Heart left ventricle (tissue), 13 donors: Measurements from ENCODE around the gene LAT.

Experiments
- CTCF ChIP-seq, 12 donors: fragments of 200-600 bp; sonication (generic) in 4 of 12; IDR thresholded peaks; one replicate each; pipeline versions ENCODE4 v1.5.0 to v1.8.0; 2018 to 2022; ENCODE audit warnings: antibody characterized with exemption in 12 of 12, mild to moderate bottlenecking in 5 of 12
- POLR2A ChIP-seq, 2 donors: fragments of 450-650 bp; IDR thresholded peaks; one replicate each; pipeline ENCODE4 v1.6.1; 2017; ENCODE audit warnings: antibody characterized with exemption in 2 of 2, mild to moderate bottlenecking in 2 of 2, moderate library complexity in 2 of 2
- donor health status: ischemic (EF 13 %, LVEDD 7.1; RV severe dilation, severe dysfunction).
- donor health status: DM: no; HTN: yes; CAD: no.
- donor health status: DM: no; HTN: no; CAD: no.
- donor health status: ischemic (EF 25% LVEDD 6.9; RV normal size, moderate dysfunction).
- donor health status: ischemic (EF 25% LVEDD 5.7; RV mildly dilated, moderate dysfunction).
- donor health status: ischemic (EF 35%, LVEDD 5.7; RV mildly dilated, moderate dysfunction).
- donor health status: nonischemic (EF 11% LVEDD 7.7; RV severe dilation, severe dysfunction).
- donor health status: DM: yes; HTN: yes; CAD: no.
- donor health status: PGD.
- donor health status: ischemic (EF 29% LVEDD 5.4; RV normal size, mild dysfunction).
- donor health status: nonischemic (EF 23%, LVEDD 6.1; RV moderate dilation, normal function).

- TF ChIP-seq CTCF (IDR thresholded peaks at IDR 0.05) (no peak), POLR2A (IDR thresholded peaks at IDR 0.05) (no peak)
These were observed 6.8 kb downstream of the LAT start for GRCh38 chr16:28991687-28992086.
